Large intestine (tissue), 3 donors: ENCODE data around the gene TSC22D1. TPM values are rescaled to one million over a fixed set of nuclear protein-coding genes. Genes with fewer than 3 reads are reported as not detected.

Experiments used
- DNase-seq, 2 donors: peaks; one replicate each; pipeline versions ENCODE4 v3.0.0 to v3.0.0-alpha.2; 2013
- H3K27ac ChIP-seq: one replicate; pipeline ENCODE4 v1.5.1; 2013; ENCODE audit warnings: low read length
- H3K27me3 ChIP-seq: 2 replicates; pipeline ENCODE4 v1.6.1; 2013; ENCODE audit warnings: low read length; ENCODE audit not compliant: control insufficient read depth, insufficient read depth
- H3K36me3 ChIP-seq: 2 replicates; pipeline ENCODE4 v1.6.1; 2013; ENCODE audit warnings: low read length; ENCODE audit not compliant: control insufficient read depth, insufficient read depth
- H3K4me1 ChIP-seq: one replicate; pipeline ENCODE4 v1.6.1; 2013; ENCODE audit warnings: low read length; ENCODE audit not compliant: control insufficient read depth, insufficient read depth
- H3K4me3 ChIP-seq: one replicate; pipeline ENCODE4 v1.5.1; 2013; ENCODE audit warnings: low read length
- H3K9me3 ChIP-seq: one replicate; pipeline ENCODE4 v1.6.1; 2013; ENCODE audit warnings: mild to moderate bottlenecking, low read depth, low read length, moderate library complexity; ENCODE audit not compliant: control insufficient read depth
- WGBS: methylation state at CpG from one replicate; pipeline ENCODE4 v1.1.5; 2013; ENCODE audit warnings: low lambda C conversion rate; ENCODE audit not compliant: insufficient coverage; 5-methylcytosine and 5-hydroxymethylcytosine counted together
- polyA plus RNA-seq: library from polyadenylated mRNA; unstranded; fragments of 120-200 nt; gene quantifications from one replicate; pipeline ENCODE4 v1.2.1, GENCODE V29; 2013

The TSC22D1 gene
- polyA plus RNA-seq, 1 donor = 172 TPM

- WGBS = no CpG with 5 or more reads among the region's 2 CpGs
- Histone ChIP-seq H3K9me3 (no peaks in the 10 kb centered on the region), H3K27me3 (no peaks in the 10 kb centered on the region), H3K36me3 (no peaks in the 10 kb centered on the region), H3K4me3 (no peak overlapping the region), H3K4me1 (peaks cover 49% of the 10 kb centered on the region), H3K27ac (peak overlapping the region; percentile 83)
- DNase-seq = peak in 1 of 2 donors; percentile 64
Measured at GRCh38 chr13:44448373-44448772, 127.8 kb downstream of the TSC22D1 start.

GRCh38 chr13:44447783-44448321 lies 128.3 kb downstream of the TSC22D1 start:
- no peaks in the 10 kb centered on the region for H3K27me3 ChIP-seq
- peaks cover 49% of the 10 kb centered on the region for H3K4me1 ChIP-seq
- no peak overlapping the region for H3K4me3 ChIP-seq
- H3K36me3 ChIP-seq = no peaks in the 10 kb centered on the region
- DNase-seq = no peak
- peak overlapping the region; percentile 83 for H3K27ac ChIP-seq
- no CpG with 5 or more reads among the region's 2 CpGs for WGBS
- H3K9me3 ChIP-seq = no peaks in the 10 kb centered on the region

GRCh38 chr13:44440046-44440608 lies 136.0 kb downstream of the TSC22D1 start:
- H3K27ac ChIP-seq = peak overlapping the region; percentile 73

GRCh38 chr13:44439452-44440024 lies 136.6 kb downstream of the TSC22D1 start:
- peak overlapping the region; percentile 73 for H3K27ac ChIP-seq
- no peaks in the 10 kb centered on the region for H3K27me3 ChIP-seq
- H3K9me3 ChIP-seq = no peaks in the 10 kb centered on the region
- no peak overlapping the region for H3K4me3 ChIP-seq
- H3K4me1 ChIP-seq = peaks cover 21% of the 10 kb centered on the region
- peaks cover 2% of the 10 kb centered on the region for H3K36me3 ChIP-seq
- peak; percentile 49 to 71 for DNase-seq
- WGBS = 53% methylated on average over 2 of the region's 4 CpGs

More at GRCh38 chr13:44440046-44440608, 136.0 kb downstream of the TSC22D1 start:
- peaks cover 19% of the 10 kb centered on the region for H3K4me1 ChIP-seq
- no peaks in the 10 kb centered on the region for H3K27me3 ChIP-seq
- no peaks in the 10 kb centered on the region for H3K9me3 ChIP-seq
- H3K36me3 ChIP-seq = no peaks in the 10 kb centered on the region
- no peak overlapping the region for H3K4me3 ChIP-seq
- WGBS = no CpG with 5 or more reads among the region's 10 CpGs
- no peak for DNase-seq

GRCh38 chr13:44438234-44438579 lies 137.9 kb downstream of the TSC22D1 start:
- no peak for DNase-seq
- H3K4me1 ChIP-seq = peaks cover 27% of the 10 kb centered on the region
- H3K27ac ChIP-seq = no peak overlapping the region
- H3K36me3 ChIP-seq = peaks cover 13% of the 10 kb centered on the region
- 14% methylated on average over 1 of the region's 3 CpGs for WGBS
- H3K4me3 ChIP-seq = no peak overlapping the region
- H3K27me3 ChIP-seq = no peaks in the 10 kb centered on the region
- H3K9me3 ChIP-seq = no peaks in the 10 kb centered on the region

GRCh38 chr13:44437356-44438233 lies 138.5 kb downstream of the TSC22D1 start:
- Histone ChIP-seq H3K27ac (peak overlapping the region; percentile 84), H3K4me1 (peaks cover 30% of the 10 kb centered on the region), H3K4me3 (peak overlapping the region; percentile 96), H3K36me3 (peaks cover 19% of the 10 kb centered on the region), H3K9me3 (no peaks in the 10 kb centered on the region), H3K27me3 (no peaks in the 10 kb centered on the region)
- WGBS = 0% methylated on average over 3 of the region's 5 CpGs
- peak in 1 of 2 donors; percentile 52 for DNase-seq

- DNase-seq = peak; percentile 95 to 96
- no CpG with 5 or more reads among the region's 38 CpGs for WGBS
- Histone ChIP-seq H3K27ac (peak overlapping the region; percentile 99), H3K9me3 (no peaks in the 10 kb centered on the region), H3K27me3 (no peaks in the 10 kb centered on the region), H3K36me3 (peaks cover 22% of the 10 kb centered on the region), H3K4me1 (peaks cover 33% of the 10 kb centered on the region), H3K4me3 (peak overlapping the region; percentile 96)
Measured at GRCh38 chr13:44436589-44437337, 139.4 kb downstream of the TSC22D1 start.

GRCh38 chr13:44435919-44436510 lies 140.1 kb downstream of the TSC22D1 start:
- DNase-seq = no peak
- H3K36me3 ChIP-seq = peaks cover 22% of the 10 kb centered on the region
- H3K4me1 ChIP-seq = peaks cover 32% of the 10 kb centered on the region
- 0% methylated on average over 2 of the region's 9 CpGs for WGBS
- no peaks in the 10 kb centered on the region for H3K27me3 ChIP-seq
- H3K27ac ChIP-seq = peak overlapping the region; percentile 99
- no peaks in the 10 kb centered on the region for H3K9me3 ChIP-seq
- H3K4me3 ChIP-seq = peak overlapping the region; percentile 96

- DNase-seq = peak; percentile 99
- H3K9me3 ChIP-seq = no peaks in the 10 kb centered on the region
- no CpG with 5 or more reads among the region's 51 CpGs for WGBS
- peak overlapping the region; percentile 96 for H3K4me3 ChIP-seq
- H3K27ac ChIP-seq = peak overlapping the region; percentile 99
- no peaks in the 10 kb centered on the region for H3K27me3 ChIP-seq
- peaks cover 22% of the 10 kb centered on the region for H3K36me3 ChIP-seq
- H3K4me1 ChIP-seq = peaks cover 34% of the 10 kb centered on the region
Measured at GRCh38 chr13:44435142-44435918, 140.8 kb downstream of the TSC22D1 start.
